Measurements from ENCODE around the gene TTC34. TPM values are rescaled to one million over a fixed set of nuclear protein-coding genes. Genes with fewer than 3 reads are reported as not detected.

Gene TTC34
- polyA plus RNA-seq, 1 of the 3 experiments (the other 2 are of a cell fraction) = 0.16 TPM

DNA sequence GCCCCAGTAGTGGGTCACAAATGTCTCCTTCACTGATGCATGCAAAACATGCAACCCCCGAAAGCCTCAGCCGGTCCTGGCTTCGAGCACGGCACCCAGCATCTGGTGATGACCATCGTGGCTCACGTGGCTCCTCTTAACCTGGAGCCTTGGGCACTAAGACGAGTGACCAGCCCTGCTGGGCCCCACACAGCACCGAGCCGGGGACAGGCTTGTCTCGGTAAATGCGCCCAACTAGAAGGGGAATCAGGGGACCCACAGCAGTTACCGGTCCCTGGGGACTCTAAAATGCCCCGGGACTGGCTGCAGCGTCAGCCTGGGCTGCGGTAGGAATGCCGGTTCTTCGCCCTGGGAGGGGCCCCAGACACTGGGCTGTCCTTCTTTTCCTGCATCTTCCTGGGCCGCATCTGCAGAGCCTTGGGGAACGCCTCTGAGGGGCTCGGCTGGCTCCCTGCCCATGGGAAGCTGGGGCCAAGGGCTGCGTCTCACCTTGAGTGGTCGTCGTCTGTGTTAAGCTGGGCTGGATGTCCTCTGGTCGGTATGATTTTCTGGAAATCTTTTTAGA lies 13.1 kb upstream of the TTC34 start:
- Histone ChIP-seq H3K27ac (ENCODE audit: low read depth in 2 of 2, low read length in 1 of 2) (no peak overlapping the region), H3K27me3 (ENCODE audit: insufficient read depth) (no peaks in the 10 kb centered on the region; the same call in 1 of the 2 replicates), H3K36me3 (replicated peaks in 1 of 2; ENCODE audit: control insufficient read depth in 1 of 2, insufficient read depth in 2 of 2, low read length in 1 of 2) (no peaks in the 10 kb centered on the region), H3K4me1 (ENCODE audit: control insufficient read depth in 1 of 2, insufficient read depth in 2 of 2, low read depth in 1 of 2, low read length in 1 of 2) (no peaks in the 10 kb centered on the region), H3K4me2 (no peak overlapping the region), H3K4me3 (ENCODE audit: low read depth in 2 of 2, low read length in 1 of 2) (no peak overlapping the region), H3K9me3 (no peaks in the 10 kb centered on the region), H4K20me1 (ENCODE audit: insufficient read depth) (no peaks in the 10 kb centered on the region), H2AFZ (ENCODE audit: low read depth) (no peak overlapping the region), H3K9ac (no peak overlapping the region), H3K79me2 (ENCODE audit: insufficient read depth) (no peaks in the 10 kb centered on the region), H3K9me2 (no peaks in the 10 kb centered on the region), H3F3A (replicated peaks; ENCODE audit: insufficient read depth) (no peaks in the 10 kb centered on the region)
- no peak for DNase-seq
- 9% methylated on average over 4 of the region's 24 CpGs for WGBS (ENCODE audit: low lambda C conversion rate)
- ChIA-PET POLR2A (no interaction called here), CTCF (interaction anchor here (0.8 to 1.4 kb wide), 2 partner anchors 8 to 610 kb away, joined by 3 read pairs; no protein-coding TSS in a partner anchor)
- TF ChIP-seq GABPA (IDR thresholded peaks at IDR 0.05; ENCODE audit: low read depth) = no peak
- TF ChIP-seq TCF12 (IDR thresholded peaks at IDR 0.05) = no peak
- TF ChIP-seq, protein P1, sequence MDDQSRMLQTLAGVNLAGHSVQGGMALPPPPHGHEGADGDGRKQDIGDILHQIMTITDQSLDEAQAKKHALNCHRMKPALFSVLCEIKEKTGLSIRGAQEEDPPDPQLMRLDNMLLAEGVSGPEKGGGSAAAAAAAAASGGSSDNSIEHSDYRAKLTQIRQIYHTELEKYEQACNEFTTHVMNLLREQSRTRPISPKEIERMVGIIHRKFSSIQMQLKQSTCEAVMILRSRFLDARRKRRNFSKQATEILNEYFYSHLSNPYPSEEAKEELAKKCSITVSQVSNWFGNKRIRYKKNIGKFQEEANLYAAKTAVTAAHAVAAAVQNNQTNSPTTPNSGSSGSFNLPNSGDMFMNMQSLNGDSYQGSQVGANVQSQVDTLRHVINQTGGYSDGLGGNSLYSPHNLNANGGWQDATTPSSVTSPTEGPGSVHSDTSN (IDR thresholded peaks at IDR 0.05) = no peak
- TF ChIP-seq EP300 (IDR thresholded peaks at IDR 0.05; ENCODE audit: borderline replicate concordance in 1 of 2, low read depth in 1 of 2, low read length in 1 of 2) = no peak
- TF ChIP-seq RFX5 (IDR thresholded peaks at IDR 0.05; ENCODE audit: low read length) = no peak
- no peak for TF ChIP-seq RXRA (IDR thresholded peaks at IDR 0.05; ENCODE audit: borderline replicate concordance, low read depth)
- TF ChIP-seq ELF1 (IDR thresholded peaks at IDR 0.05) = no peak
- no peak for TF ChIP-seq GATA2 (CRISPR knock-in tag; IDR thresholded peaks at IDR 0.05)
- no peak for TF ChIP-seq FOXM1 (IDR thresholded peaks at IDR 0.05; ENCODE audit: low read depth)
- TF ChIP-seq, protein P2, sequence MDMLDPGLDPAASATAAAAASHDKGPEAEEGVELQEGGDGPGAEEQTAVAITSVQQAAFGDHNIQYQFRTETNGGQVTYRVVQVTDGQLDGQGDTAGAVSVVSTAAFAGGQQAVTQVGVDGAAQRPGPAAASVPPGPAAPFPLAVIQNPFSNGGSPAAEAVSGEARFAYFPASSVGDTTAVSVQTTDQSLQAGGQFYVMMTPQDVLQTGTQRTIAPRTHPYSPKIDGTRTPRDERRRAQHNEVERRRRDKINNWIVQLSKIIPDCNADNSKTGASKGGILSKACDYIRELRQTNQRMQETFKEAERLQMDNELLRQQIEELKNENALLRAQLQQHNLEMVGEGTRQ (IDR thresholded peaks at IDR 0.05; ENCODE audit: borderline replicate concordance, low read depth, low read length) = no peak
- no peak for TF ChIP-seq TEAD4 (IDR thresholded peaks at IDR 0.05; ENCODE audit: borderline replicate concordance, insufficient read depth)
- TF ChIP-seq POLR2AphosphoS5 (IDR thresholded peaks at IDR 0.05; ENCODE audit: low read depth, low read length) = no peak
- TF ChIP-seq, protein P3, sequence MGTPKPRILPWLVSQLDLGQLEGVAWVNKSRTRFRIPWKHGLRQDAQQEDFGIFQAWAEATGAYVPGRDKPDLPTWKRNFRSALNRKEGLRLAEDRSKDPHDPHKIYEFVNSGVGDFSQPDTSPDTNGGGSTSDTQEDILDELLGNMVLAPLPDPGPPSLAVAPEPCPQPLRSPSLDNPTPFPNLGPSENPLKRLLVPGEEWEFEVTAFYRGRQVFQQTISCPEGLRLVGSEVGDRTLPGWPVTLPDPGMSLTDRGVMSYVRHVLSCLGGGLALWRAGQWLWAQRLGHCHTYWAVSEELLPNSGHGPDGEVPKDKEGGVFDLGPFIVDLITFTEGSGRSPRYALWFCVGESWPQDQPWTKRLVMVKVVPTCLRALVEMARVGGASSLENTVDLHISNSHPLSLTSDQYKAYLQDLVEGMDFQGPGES (IDR thresholded peaks at IDR 0.05; ENCODE audit: low read depth, low read length) = no peak
- no peak for TF ChIP-seq NFIC (IDR thresholded peaks at IDR 0.05; ENCODE audit: borderline replicate concordance)
- TF ChIP-seq SIN3A (IDR thresholded peaks at IDR 0.05; ENCODE audit: borderline replicate concordance, low read depth, low read length) = no peak
- TF ChIP-seq MEF2A (IDR thresholded peaks at IDR 0.05; ENCODE audit: borderline replicate concordance, low read depth) = no peak
- TF ChIP-seq, protein P4, sequence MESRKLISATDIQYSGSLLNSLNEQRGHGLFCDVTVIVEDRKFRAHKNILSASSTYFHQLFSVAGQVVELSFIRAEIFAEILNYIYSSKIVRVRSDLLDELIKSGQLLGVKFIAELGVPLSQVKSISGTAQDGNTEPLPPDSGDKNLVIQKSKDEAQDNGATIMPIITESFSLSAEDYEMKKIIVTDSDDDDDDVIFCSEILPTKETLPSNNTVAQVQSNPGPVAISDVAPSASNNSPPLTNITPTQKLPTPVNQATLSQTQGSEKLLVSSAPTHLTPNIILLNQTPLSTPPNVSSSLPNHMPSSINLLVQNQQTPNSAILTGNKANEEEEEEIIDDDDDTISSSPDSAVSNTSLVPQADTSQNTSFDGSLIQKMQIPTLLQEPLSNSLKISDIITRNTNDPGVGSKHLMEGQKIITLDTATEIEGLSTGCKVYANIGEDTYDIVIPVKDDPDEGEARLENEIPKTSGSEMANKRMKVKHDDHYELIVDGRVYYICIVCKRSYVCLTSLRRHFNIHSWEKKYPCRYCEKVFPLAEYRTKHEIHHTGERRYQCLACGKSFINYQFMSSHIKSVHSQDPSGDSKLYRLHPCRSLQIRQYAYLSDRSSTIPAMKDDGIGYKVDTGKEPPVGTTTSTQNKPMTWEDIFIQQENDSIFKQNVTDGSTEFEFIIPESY (IDR thresholded peaks at IDR 0.05; ENCODE audit: borderline replicate concordance, low read depth) = no peak
